Measurements from ENCODE around the gene HECW1. TPM values are rescaled to one million over a fixed set of nuclear protein-coding genes. Genes with fewer than 3 reads are reported as not detected.

Gene HECW1
- total and polyA plus RNA-seq, 2 of the 13 experiments (the other 11 are each of a cell fraction or from before 2014, with no cell fraction given): not detected

DNA sequence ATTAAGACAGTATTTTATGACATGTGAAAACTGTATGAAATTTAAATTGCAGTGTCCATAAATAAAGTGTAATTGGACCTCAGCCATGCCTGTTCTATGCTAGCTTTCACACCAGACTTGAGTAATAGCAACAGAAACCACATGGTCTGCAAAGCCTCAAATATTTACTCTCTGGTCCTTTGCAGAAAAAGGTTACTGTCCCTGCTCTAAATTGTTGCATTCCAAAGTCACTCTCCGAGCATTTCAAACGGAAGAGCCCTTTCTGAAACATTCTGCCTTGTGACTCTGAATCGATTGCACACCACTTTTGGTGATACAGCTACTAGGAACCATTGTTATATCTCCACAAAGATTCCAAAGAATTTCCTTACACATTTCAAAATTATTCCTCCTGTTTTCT is 389.4 kb downstream of the HECW1 start (continued):
- TF ChIP-seq TARDBP (CRISPR knock-in tag; IDR thresholded peaks at IDR 0.05): peak; percentile 60; the same call in 1 of the 2 replicates
- peak; percentile 23; the same call in 1 of the 2 replicates for TF ChIP-seq GABPB1 (CRISPR knock-in tag; IDR thresholded peaks at IDR 0.05)
- TF ChIP-seq ONECUT2 (CRISPR knock-in tag; IDR thresholded peaks at IDR 0.05): peak; percentile 92
- peak; percentile 76; the same call in 1 of the 2 replicates for TF ChIP-seq IRF2 (CRISPR knock-in tag; IDR thresholded peaks at IDR 0.05)
- no peak for TF ChIP-seq ZMAT3 (CRISPR knock-in tag; conservative IDR thresholded peaks at IDR 0.05)
- TF ChIP-seq ZNF543 (CRISPR knock-in tag; IDR thresholded peaks at IDR 0.05): no peak
- peak; percentile 59 for TF ChIP-seq CREM (IDR thresholded peaks at IDR 0.05)
- no peak for TF ChIP-seq CREM (CRISPR knock-in tag; IDR thresholded peaks at IDR 0.05)
- TF ChIP-seq PAXIP1 (CRISPR knock-in tag; conservative IDR thresholded peaks at IDR 0.05): peak; percentile 84
- TF ChIP-seq, protein P1, sequence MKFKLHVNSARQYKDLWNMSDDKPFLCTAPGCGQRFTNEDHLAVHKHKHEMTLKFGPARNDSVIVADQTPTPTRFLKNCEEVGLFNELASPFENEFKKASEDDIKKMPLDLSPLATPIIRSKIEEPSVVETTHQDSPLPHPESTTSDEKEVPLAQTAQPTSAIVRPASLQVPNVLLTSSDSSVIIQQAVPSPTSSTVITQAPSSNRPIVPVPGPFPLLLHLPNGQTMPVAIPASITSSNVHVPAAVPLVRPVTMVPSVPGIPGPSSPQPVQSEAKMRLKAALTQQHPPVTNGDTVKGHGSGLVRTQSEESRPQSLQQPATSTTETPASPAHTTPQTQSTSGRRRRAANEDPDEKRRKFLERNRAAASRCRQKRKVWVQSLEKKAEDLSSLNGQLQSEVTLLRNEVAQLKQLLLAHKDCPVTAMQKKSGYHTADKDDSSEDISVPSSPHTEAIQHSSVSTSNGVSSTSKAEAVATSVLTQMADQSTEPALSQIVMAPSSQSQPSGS (CRISPR knock-in tag; IDR thresholded peaks at IDR 0.05): peak; percentile 48; the same call in 1 of the 2 replicates
- peak; percentile 85 for TF ChIP-seq FOXA3 (CRISPR knock-in tag; IDR thresholded peaks at IDR 0.05)
- no peak for TF ChIP-seq CREB3 (CRISPR knock-in tag; IDR thresholded peaks at IDR 0.05)
- TF ChIP-seq ZNF883 (CRISPR knock-in tag; IDR thresholded peaks at IDR 0.05; ENCODE audit: not compliant biosample characterization): no peak
- 0 out of 2 replicates have a peak, but pooled peaks have one; percentile 45 for TF ChIP-seq ZNF547 (CRISPR knock-in tag; IDR thresholded peaks at IDR 0.05)
- TF ChIP-seq MBNL3 (CRISPR knock-in tag; conservative IDR thresholded peaks at IDR 0.05): no peak
- no peak for TF ChIP-seq FOXP1 (IDR thresholded peaks at IDR 0.05)
- TF ChIP-seq FOXP1 (CRISPR knock-in tag; IDR thresholded peaks at IDR 0.05): peak; percentile 82
- no peak for TF ChIP-seq CREB1 (IDR thresholded peaks at IDR 0.05)
- peak; percentile 50; the same call in 1 of the 2 replicates for TF ChIP-seq CREB1 (CRISPR knock-in tag; IDR thresholded peaks at IDR 0.05)
- peak; percentile 56; the same call in 1 of the 2 replicates for TF ChIP-seq NCOR1 (IDR thresholded peaks at IDR 0.05; ENCODE audit: borderline replicate concordance, low read length)
- TF ChIP-seq ZNF224 (CRISPR knock-in tag; IDR thresholded peaks at IDR 0.05): 0 out of 2 replicates have a peak, but pooled peaks have one; percentile 34
- TF ChIP-seq, protein P2, sequence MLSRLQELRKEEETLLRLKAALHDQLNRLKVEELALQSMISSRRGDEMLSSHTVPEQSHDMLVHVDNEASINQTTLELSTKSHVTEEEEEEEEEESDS (CRISPR knock-in tag; IDR thresholded peaks at IDR 0.05; ENCODE audit: borderline replicate concordance): no peak
- TF ChIP-seq, protein P3, sequence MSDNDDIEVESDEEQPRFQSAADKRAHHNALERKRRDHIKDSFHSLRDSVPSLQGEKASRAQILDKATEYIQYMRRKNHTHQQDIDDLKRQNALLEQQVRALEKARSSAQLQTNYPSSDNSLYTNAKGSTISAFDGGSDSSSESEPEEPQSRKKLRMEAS (IDR thresholded peaks at IDR 0.05): peak; percentile 93
- no peak for TF ChIP-seq ZNF24 (IDR thresholded peaks at IDR 0.05)
- no peak for TF ChIP-seq PREB (CRISPR knock-in tag; IDR thresholded peaks at IDR 0.05)
- TF ChIP-seq CCAR2 (optimal IDR thresholded peaks at IDR 0.05; ENCODE audit: low read depth, low read length): no peak
- peak; percentile 28; the same call in 1 of the 2 replicates for TF ChIP-seq YEATS2 (CRISPR knock-in tag; IDR thresholded peaks at IDR 0.05; ENCODE audit: borderline replicate concordance)

Data from HepG2 (cell line).